ENCODE results near the gene LKAAEAR1.
A peak's percentile ranks its signal among the peaks of the same experiment; 100 is the strongest.

Gene LKAAEAR1

DNA sequence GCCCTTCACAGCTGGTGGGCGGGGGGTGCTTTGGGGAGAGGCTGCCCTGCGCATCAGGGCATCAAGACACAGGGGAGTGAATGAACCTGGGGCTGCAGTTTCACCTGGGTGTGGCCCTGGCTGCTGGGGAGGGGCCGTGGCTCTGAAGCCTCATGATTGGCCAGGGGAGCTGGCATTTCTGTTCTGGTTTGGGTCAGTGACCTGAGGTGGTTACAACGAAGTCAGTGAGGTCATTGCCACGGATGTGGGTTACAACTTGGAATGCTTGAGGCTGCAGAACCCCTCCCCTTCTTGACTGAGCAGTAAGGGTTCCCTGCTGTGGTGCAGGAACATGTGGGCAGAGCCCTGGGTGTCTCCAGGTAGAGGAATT, 18.2 kb downstream of the LKAAEAR1 start:
- Histone ChIP-seq H3K4me1 (peaks cover 14% of the 10 kb centered on the region), H3K4me3 (ENCODE audit: low read depth, low read length) (no peak overlapping the region)

DNA sequence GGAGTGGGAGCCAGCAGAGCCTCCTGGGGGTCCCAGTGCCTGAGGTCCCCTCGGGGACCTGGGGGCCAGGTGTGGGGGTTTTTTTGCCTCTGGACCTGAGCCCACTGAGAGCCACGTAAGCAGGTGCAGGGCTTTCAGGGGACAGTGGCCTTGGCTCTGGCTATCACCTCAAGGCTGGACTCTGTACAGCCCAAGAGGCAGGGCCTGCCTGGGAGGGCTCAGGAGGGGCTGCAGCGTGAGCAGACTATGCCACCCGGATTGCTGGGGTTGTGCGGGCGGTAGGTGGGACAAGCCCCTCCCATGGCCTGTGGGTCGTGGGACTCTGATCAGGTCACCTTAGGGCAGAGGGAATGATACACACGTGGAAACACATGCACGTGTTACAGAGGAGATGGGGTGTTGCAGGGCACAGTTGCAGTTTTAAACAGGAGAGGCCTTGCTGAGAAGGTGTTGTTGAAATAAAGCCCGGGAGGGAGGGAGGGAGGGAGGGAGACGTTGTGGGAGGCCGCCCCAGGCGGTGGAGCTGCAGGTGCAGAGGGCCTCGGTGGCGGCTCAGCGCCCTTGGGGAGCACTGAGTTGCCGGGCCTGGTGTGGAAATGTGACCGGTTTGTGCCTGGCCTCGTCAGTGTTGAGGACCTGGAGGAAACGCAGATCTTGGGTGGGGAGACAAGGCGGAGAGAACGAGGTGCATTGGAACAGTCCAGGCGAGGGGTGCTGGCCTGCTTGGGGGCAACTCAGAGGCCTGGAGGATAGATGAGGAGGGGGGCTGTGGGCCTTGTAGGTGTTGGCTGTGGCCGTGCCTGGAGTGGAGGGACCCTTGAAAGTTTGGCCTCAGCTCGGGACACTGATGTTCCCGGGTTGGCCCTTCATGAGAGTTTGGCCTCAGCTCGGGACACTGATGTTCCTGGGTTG, 18.9 kb downstream of the LKAAEAR1 start:
- no peaks in the 10 kb centered on the region for H3K27me3 ChIP-seq
- no peaks in the 10 kb centered on the region for H3K9me3 ChIP-seq
- H3K36me3 ChIP-seq: no peaks in the 10 kb centered on the region
- TF ChIP-seq, protein P1, sequence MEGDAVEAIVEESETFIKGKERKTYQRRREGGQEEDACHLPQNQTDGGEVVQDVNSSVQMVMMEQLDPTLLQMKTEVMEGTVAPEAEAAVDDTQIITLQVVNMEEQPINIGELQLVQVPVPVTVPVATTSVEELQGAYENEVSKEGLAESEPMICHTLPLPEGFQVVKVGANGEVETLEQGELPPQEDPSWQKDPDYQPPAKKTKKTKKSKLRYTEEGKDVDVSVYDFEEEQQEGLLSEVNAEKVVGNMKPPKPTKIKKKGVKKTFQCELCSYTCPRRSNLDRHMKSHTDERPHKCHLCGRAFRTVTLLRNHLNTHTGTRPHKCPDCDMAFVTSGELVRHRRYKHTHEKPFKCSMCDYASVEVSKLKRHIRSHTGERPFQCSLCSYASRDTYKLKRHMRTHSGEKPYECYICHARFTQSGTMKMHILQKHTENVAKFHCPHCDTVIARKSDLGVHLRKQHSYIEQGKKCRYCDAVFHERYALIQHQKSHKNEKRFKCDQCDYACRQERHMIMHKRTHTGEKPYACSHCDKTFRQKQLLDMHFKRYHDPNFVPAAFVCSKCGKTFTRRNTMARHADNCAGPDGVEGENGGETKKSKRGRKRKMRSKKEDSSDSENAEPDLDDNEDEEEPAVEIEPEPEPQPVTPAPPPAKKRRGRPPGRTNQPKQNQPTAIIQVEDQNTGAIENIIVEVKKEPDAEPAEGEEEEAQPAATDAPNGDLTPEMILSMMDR (IDR thresholded peaks at IDR 0.05; ENCODE audit: low read depth, low read length): no peak
- DNase-seq: no peak
- peaks cover 14% of the 10 kb centered on the region for H3K4me1 ChIP-seq
- no peak overlapping the region for H3K4me3 ChIP-seq (ENCODE audit: low read depth, low read length)

More for the DNA sequence above, 18.2 kb downstream of the LKAAEAR1 start:
- H3K36me3 ChIP-seq: no peaks in the 10 kb centered on the region
- DNase-seq: no peak
- no peaks in the 10 kb centered on the region for H3K9me3 ChIP-seq
- TF ChIP-seq, protein P1 (IDR thresholded peaks at IDR 0.05; ENCODE audit: low read depth, low read length): no peak
- no peaks in the 10 kb centered on the region for H3K27me3 ChIP-seq

DNA sequence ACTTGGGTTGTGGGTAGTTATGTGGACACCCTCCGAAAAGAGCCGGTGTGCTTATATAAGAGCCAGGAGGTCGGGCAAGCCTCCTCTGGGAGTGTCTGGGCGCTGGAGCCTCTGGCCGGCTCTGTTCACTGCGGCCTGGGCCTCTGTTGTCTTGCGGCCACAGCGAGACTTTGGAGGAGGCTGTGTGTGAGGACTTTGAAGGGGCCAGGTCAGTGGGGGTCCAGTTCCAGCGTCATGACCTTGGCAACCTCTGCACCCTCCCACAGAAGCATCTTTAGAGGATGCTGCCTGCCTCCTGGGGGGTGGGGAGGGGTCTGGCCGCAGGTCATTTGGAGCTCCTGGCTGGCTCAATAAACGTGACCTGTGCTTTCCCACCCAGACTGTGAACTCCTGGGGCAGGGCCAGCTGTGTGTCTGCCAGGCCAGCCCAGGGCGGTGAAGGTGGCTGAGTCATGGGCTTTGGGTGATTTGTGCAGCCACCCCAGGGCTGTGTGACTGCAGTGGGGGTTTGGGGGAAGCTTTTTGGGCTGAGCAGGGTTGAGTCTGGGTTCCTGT, 20.0 kb downstream of the LKAAEAR1 start:
- no peak for DNase-seq
- H3K36me3 ChIP-seq: no peaks in the 10 kb centered on the region
- H3K4me3 ChIP-seq (ENCODE audit: low read depth, low read length): peak overlapping the region; percentile 81
- TF ChIP-seq, protein P1 (IDR thresholded peaks at IDR 0.05; ENCODE audit: low read depth, low read length): no peak
- H3K9me3 ChIP-seq: no peaks in the 10 kb centered on the region
- peaks cover 11% of the 10 kb centered on the region for H3K4me1 ChIP-seq
- H3K27me3 ChIP-seq: no peaks in the 10 kb centered on the region

DNA sequence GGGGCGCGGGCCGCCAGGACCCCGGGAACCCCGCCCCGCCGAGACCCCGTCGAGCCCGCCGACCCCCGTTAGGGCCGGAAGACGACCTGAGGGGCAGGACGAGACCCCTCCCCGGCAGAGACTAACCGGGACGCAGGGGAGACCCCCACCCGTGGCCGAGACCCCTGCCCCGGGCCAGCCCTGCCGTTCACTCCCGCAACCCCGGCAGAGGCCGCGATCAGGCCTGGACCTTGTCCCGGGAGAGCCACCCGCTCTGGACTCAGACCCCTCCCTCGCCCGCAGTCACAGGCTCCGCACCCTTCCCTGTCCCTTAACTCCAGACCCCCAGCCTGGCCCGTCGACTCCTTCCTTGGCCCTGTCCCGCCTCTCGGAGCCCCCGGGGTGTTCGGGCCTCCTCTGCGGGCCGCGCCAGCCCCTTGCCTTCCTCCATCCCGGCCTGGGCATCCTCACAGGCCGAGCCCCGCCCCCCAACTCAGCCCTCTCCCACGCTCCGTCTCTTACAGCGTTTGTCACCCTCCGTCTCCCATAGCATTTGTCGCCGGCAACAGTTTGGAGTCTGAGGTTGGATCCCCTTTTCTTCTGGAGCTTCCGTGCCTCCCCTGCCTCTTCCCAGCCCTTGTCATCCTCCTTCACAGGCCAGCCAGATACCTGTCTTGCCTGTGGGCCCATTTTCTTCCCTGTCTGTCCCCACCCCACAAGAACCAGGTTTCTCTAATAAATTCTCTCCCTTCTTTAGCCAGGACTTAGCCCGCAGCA, 20.6 kb downstream of the LKAAEAR1 start:
- peak; percentile 50 for DNase-seq
- TF ChIP-seq, protein P1 (IDR thresholded peaks at IDR 0.05; ENCODE audit: low read depth, low read length): no peak
- no peaks in the 10 kb centered on the region for H3K27me3 ChIP-seq
- peaks cover 11% of the 10 kb centered on the region for H3K4me1 ChIP-seq
- H3K4me3 ChIP-seq (ENCODE audit: low read depth, low read length): peak overlapping the region; percentile 81
- H3K36me3 ChIP-seq: no peaks in the 10 kb centered on the region
- no peaks in the 10 kb centered on the region for H3K9me3 ChIP-seq

DNA sequence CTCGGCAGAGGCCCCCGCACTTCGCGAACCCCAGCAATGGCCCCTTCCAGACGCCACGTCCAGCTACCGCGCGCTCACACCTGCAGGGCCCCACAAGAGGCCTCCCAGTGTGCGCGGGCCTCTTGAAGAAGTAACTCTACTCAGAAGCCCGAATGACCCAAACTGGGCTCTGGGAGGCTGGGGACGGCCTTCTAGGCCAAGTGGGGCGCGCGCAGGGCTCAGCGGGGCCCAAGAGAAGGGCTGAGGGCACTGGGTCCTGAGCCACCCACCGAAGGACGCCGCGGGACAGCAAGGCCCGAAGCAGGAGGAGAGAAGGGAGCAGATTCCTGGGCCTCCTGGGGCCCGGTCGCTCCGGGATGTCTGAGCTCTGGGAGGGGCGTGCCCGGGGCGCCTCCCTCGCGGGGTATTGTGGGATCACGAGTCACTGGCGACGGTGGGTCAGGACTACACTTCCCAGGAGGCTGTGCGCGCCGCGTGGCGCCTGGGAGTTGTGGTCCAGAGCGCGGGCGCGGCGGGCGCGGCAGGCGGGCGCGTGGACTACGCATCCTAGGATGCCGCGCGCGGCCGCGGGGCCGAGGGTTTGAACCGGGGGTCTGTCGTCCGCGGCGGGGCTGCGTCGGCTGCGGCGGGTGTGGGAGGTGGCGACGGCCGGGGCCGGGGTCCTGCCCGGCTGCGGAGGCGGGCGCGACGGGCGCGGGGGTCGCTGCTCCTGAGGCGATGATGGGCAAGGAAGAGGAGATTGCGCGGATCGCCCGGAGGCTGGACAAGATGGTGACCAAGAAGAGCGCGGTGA, 21.4 kb downstream of the LKAAEAR1 start, which contains the start of gene TCEA2:
TCEA2 (plus strand) TSS at position 603 of the 793 bp plus-strand sequence; CDS start at position 718, 115 bp downstream.
- Histone ChIP-seq H3K4me3 (ENCODE audit: low read depth, low read length) (peak within 1 kb of the TSS; percentile 81), H3K36me3 (no peaks in the 10 kb centered on the region), H3K9me3 (no peaks in the 10 kb centered on the region), H3K27me3 (no peaks in the 10 kb centered on the region), H3K4me1 (peaks cover 11% of the 10 kb centered on the region)
- peak; percentile 99 for DNase-seq
- TF ChIP-seq, protein P1 (IDR thresholded peaks at IDR 0.05; ENCODE audit: low read depth, low read length): no peak

Data from BE2C (cell line).